ENCODE data around the gene KCNK7.

GRCh38 chr11:65615950-65616574 lies 20.5 kb upstream of the KCNK7 start:
- no peak for TF ChIP-seq CTCF (IDR thresholded peaks at IDR 0.05)
- TF ChIP-seq POLR2A (IDR thresholded peaks at IDR 0.05) = no peak

Measured in uterus (tissue), 2 donors.